K562 treated with DMSO at 1 percent for 12 hours (cell line): ENCODE data around the gene EQTN. TPM values are rescaled to one million over a fixed set of nuclear protein-coding genes. Genes with fewer than 3 reads are reported as not detected.

ENCODE experiments used
- total RNA-seq: library from RNA; unstranded; fragments of 300-600 nt; gene quantifications from 2 replicates; pipeline ENCODE4 v1.2.3, GENCODE V29; 2022; ENCODE audit not compliant: insufficient read depth

EQTN gene
- not detected in 2 replicates for total RNA-seq

DNA sequence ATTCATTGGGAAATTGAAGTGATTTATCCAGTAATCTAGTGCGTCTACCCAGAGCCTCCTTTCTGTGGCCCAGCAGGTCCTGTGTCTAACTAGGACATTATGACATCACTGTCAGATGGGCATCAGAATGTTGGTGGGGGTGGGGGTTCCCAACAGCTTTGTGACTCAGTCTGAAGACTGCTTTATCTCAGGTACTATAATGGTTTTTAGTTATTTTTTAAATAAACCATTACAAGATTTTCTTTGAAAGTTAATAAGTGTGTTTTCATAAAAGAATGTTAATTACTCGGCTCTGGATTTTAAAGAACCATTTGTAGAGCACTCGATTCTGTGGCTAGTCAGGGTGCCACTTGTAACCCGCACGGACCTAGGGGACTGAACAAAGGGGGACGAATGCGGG is at the start of gene EQTN:
EQTN (minus strand) TSS at position 101 of the 400 bp plus-strand sequence; CDS start at position 6, 95 bp downstream.

Other genes starting within 250 kb of the EQTN start
- not detected in 2 replicates for gene TEK, start 187.9 kb downstream of the EQTN start, total RNA-seq
- gene IFNK, start 227.1 kb upstream of the EQTN start, total RNA-seq = not detected in 2 replicates
- 1.3 and 2.5 TPM in 2 replicates for gene MOB3B, start 232.7 kb upstream of the EQTN start, total RNA-seq